ENCODE results near the gene SRSF6.

DNA sequence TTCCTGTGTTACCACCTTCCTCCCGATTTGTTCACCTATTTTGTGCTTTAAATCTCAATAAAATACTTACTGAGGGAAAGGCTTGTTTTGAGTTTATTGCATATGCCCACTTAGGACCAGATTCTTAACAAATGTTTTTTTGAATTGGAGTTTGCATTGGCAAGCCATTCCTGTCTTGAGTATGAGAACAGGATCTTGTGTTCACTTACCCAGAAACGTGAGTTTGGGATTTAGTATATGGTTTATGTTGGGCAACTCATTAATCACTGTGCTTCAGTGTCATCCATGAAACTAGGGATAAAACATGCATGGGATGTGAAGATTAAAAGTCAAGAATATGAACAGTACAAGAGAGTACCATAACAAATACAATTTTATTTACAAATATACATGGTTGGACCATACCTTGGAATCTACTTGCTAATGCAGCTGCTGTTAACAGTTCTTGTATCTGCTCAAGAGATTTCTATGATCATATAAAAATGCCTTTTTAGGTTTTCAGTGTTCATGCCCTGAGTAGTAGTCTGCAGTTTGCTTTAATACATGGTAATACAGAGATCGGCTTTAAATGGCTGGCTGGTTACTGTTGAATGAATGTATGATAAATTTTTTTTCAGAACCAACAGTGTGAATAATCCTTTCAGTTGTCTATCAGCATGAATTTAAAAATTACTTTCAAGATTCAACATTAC lies 6.0 kb downstream of the SRSF6 start:
- TF ChIP-seq, protein P1, sequence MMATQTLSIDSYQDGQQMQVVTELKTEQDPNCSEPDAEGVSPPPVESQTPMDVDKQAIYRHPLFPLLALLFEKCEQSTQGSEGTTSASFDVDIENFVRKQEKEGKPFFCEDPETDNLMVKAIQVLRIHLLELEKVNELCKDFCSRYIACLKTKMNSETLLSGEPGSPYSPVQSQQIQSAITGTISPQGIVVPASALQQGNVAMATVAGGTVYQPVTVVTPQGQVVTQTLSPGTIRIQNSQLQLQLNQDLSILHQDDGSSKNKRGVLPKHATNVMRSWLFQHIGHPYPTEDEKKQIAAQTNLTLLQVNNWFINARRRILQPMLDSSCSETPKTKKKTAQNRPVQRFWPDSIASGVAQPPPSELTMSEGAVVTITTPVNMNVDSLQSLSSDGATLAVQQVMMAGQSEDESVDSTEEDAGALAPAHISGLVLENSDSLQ (IDR thresholded peaks at IDR 0.05): no peak
- TF ChIP-seq FOXM1 (IDR thresholded peaks at IDR 0.05; ENCODE audit: borderline replicate concordance) (no peak), NFRKB (IDR thresholded peaks at IDR 0.05) (no peak), LEF1 (IDR thresholded peaks at IDR 0.05; ENCODE audit: borderline replicate concordance) (no peak), ARNT (IDR thresholded peaks at IDR 0.05) (no peak)
